OCI-LY3 (cell line): ENCODE measurements around the gene ST6GAL1.

Source experiments
- EZH2phosphoT487 ChIP-seq: fragments of 200-600 bp; shearing (Covaris generic); IDR thresholded peaks from 2 replicates; pipeline ENCODE4 v1.6.1; 2018; ENCODE audit warnings: antibody characterized with exemption, mixed run types, low read depth
- TF ChIP-seq, protein P1 (sequence below): fragments of 200-600, 300-600 bp; sonication (generic); IDR thresholded peaks from 2 replicates; pipeline ENCODE4 v1.5.1; 2014; ENCODE audit warnings: antibody characterized with exemption, low read length, low read depth

DNA sequence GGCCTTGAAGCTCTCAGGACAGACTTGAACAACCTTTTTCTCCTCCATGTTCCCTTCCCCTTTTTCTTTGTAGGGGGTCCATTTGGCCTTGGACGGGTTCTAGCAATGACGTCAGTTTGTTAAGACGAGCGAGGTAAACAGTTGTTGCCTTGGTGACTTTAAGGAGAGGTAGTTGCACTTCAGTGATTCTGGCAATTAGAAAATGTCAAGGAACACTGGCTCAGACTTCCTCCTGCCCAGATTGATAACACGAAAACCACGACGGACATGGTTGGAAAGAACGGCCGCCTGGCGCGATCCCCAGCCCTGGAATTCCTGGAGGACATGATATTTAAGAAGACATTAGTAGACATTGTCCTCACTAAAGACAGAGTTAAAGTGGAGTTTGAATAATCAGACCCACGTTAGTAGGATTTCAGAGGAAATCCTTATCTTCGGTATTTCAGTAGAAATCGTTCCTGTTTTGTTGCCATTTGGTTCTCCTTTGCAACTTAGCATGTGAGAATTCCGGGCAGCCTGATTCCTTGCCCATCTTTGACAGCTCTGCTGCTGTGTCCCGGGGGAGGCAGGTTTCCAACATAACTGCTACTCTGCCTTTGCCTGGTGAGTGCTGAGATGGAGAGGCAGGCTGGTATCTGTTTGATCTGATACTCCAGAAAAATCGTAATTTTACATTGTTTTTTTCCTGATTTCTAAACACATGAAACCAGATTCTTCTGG, 87.3 kb downstream of the ST6GAL1 start:
- TF ChIP-seq, protein P1, sequence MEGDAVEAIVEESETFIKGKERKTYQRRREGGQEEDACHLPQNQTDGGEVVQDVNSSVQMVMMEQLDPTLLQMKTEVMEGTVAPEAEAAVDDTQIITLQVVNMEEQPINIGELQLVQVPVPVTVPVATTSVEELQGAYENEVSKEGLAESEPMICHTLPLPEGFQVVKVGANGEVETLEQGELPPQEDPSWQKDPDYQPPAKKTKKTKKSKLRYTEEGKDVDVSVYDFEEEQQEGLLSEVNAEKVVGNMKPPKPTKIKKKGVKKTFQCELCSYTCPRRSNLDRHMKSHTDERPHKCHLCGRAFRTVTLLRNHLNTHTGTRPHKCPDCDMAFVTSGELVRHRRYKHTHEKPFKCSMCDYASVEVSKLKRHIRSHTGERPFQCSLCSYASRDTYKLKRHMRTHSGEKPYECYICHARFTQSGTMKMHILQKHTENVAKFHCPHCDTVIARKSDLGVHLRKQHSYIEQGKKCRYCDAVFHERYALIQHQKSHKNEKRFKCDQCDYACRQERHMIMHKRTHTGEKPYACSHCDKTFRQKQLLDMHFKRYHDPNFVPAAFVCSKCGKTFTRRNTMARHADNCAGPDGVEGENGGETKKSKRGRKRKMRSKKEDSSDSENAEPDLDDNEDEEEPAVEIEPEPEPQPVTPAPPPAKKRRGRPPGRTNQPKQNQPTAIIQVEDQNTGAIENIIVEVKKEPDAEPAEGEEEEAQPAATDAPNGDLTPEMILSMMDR, result no peak
- TF ChIP-seq EZH2phosphoT487, result no peak
